ENCODE measurements around the gene PTGS1. TPM values are rescaled to one million over a fixed set of nuclear protein-coding genes. Genes with fewer than 3 reads are reported as not detected.
A peak's percentile ranks its signal among the peaks of the same experiment; 100 is the strongest.

The PTGS1 gene
- total RNA-seq, 1 donor from 2014 or later, result 2.2 TPM

- H3K27me3 Mint-ChIP-seq (ENCODE audit: insufficient read depth, low read depth), result peaks cover 25% of the 10 kb centered on the region
- H3K9ac ChIP-seq, result no peak overlapping the region
- H3K4me3 ChIP-seq, result peak overlapping the region; percentile 57
Observed at GRCh38 chr9:122347348-122348287, 23.2 kb upstream of the PTGS1 start.

GRCh38 chr9:122348288-122348777, 22.5 kb upstream of the PTGS1 start:
- Histone ChIP-seq H3F3A (ENCODE audit: low read depth) (peaks cover 13% of the 10 kb centered on the region), H3K9me3 (ENCODE audit: low read depth) (peaks cover 5% of the 10 kb centered on the region), H3K9ac (no peak overlapping the region), H3K4me1 (no peaks in the 10 kb centered on the region), H3K36me3 (no peaks in the 10 kb centered on the region), H3K79me2 (ENCODE audit: low read depth) (no peaks in the 10 kb centered on the region), H2AFZ (replicated peaks) (no peak overlapping the region), H4K20me1 (ENCODE audit: low read depth) (no peaks in the 10 kb centered on the region), H3K27ac (no peak overlapping the region), H3K4me3 (no peak overlapping the region), H3K27me3 (peaks cover 57% of the 10 kb centered on the region), H3K4me2 (no peak overlapping the region)
- TF ChIP-seq EZH2 (IDR thresholded peaks at IDR 0.05) (no peak), CTCF (IDR thresholded peaks at IDR 0.05) (no peak)
- Mint-ChIP-seq H3K36me3 (no peaks in the 10 kb centered on the region), H3K4me1 (peaks cover 11% of the 10 kb centered on the region), H3K27ac (no peak overlapping the region), H3K4me3 (peak overlapping the region; percentile 10), H3K9me3 (peaks cover 2% of the 10 kb centered on the region), H3K27me3 (ENCODE audit: insufficient read depth, low read depth) (peaks cover 25% of the 10 kb centered on the region)
- DNase-seq (ENCODE audit: low spot score), result no peak

More at GRCh38 chr9:122347348-122348287, 23.2 kb upstream of the PTGS1 start:
- Histone ChIP-seq H3K36me3 (no peaks in the 10 kb centered on the region), H3K79me2 (ENCODE audit: low read depth) (no peaks in the 10 kb centered on the region), H4K20me1 (ENCODE audit: low read depth) (no peaks in the 10 kb centered on the region), H3K27me3 (peaks cover 57% of the 10 kb centered on the region), H3F3A (ENCODE audit: low read depth) (peaks cover 13% of the 10 kb centered on the region), H3K27ac (no peak overlapping the region), H3K4me2 (peak overlapping the region; percentile 88), H3K9me3 (ENCODE audit: low read depth) (peaks cover under 1% of the 10 kb centered on the region), H3K4me1 (peaks cover 4% of the 10 kb centered on the region), H2AFZ (replicated peaks) (peak overlapping the region; percentile 99)
- H3K36me3 Mint-ChIP-seq, result no peaks in the 10 kb centered on the region
- TF ChIP-seq EZH2 (IDR thresholded peaks at IDR 0.05) (peak; percentile 50), CTCF (IDR thresholded peaks at IDR 0.05) (no peak), EZH2phosphoT487 (IDR thresholded peaks at IDR 0.05) (no peak)
- no peak for DNase-seq (ENCODE audit: low spot score)
- H3K4me1 Mint-ChIP-seq, result peaks cover 13% of the 10 kb centered on the region
- peaks cover 2% of the 10 kb centered on the region for H3K9me3 Mint-ChIP-seq
- no peak overlapping the region for H3K27ac Mint-ChIP-seq
- peak overlapping the region; percentile 86 for H3K4me3 Mint-ChIP-seq

- Mint-ChIP-seq H3K27me3 (ENCODE audit: insufficient read depth, low read depth) (peaks cover 25% of the 10 kb centered on the region), H3K4me1 (peaks cover 11% of the 10 kb centered on the region), H3K4me3 (peak overlapping the region; percentile 10), H3K27ac (no peak overlapping the region), H3K9me3 (peaks cover 3% of the 10 kb centered on the region), H3K36me3 (no peaks in the 10 kb centered on the region)
- no peak for DNase-seq (ENCODE audit: low spot score)
- H3K9ac ChIP-seq, result no peak overlapping the region
- no peaks in the 10 kb centered on the region for H3K79me2 ChIP-seq (ENCODE audit: low read depth)
- no peak overlapping the region for H2AFZ ChIP-seq (replicated peaks)
- H3K4me2 ChIP-seq, result no peak overlapping the region
- no peaks in the 10 kb centered on the region for H4K20me1 ChIP-seq (ENCODE audit: low read depth)
- TF ChIP-seq CTCF (IDR thresholded peaks at IDR 0.05) (no peak), EZH2 (IDR thresholded peaks at IDR 0.05) (no peak), EZH2phosphoT487 (IDR thresholded peaks at IDR 0.05) (no peak)
- no peak overlapping the region for H3K4me3 ChIP-seq
- no peaks in the 10 kb centered on the region for H3K4me1 ChIP-seq
- H3K9me3 ChIP-seq (ENCODE audit: low read depth), result peaks cover 5% of the 10 kb centered on the region
- no peaks in the 10 kb centered on the region for H3K36me3 ChIP-seq
- peaks cover 57% of the 10 kb centered on the region for H3K27me3 ChIP-seq
- H3F3A ChIP-seq (ENCODE audit: low read depth), result peaks cover 13% of the 10 kb centered on the region
- H3K27ac ChIP-seq, result no peak overlapping the region
Observed at GRCh38 chr9:122348791-122349190, 22.0 kb upstream of the PTGS1 start.

Data from neural progenitor cell (in vitro differentiated cells).